OCI-LY7 (cell line): Measurements from ENCODE around the gene CEP95. TPM values are rescaled to one million over a fixed set of nuclear protein-coding genes. Genes with fewer than 3 reads are reported as not detected.

Experiments
- BruUV-seq: library from RNA; stranded (reverse); fragments of 400-500 nt; replicated peaks from 2 replicates; lab custom pipeline; 2021; lab: Mats Ljungman, UMichigan
- CTCF ChIA-PET: fragments of 300-600 bp; sonication (Branson Sonifier 250); formaldehyde crosslinking; loops from one replicate; lab custom pipeline; 2022; ENCODE audit warnings: antibody characterized with exemption; ENCODE audit not compliant: unreplicated experiment; lab: Charles Lee
- POLR2A ChIA-PET: fragments of 300-600 bp; sonication (Branson Sonifier 250); formaldehyde crosslinking; loops from one replicate; lab custom pipeline; 2022; ENCODE audit warnings: antibody characterized with exemption; lab: Charles Lee
- DNase-seq: peaks from one replicate; pipeline ENCODE4 v3.0.0-alpha.2; 2015; ENCODE audit warnings: low spot score
- H2AFZ ChIP-seq: fragments of 200-600 bp; sonication (generic), shearing (Covaris generic); 2 replicates; pipeline ENCODE4 v1.6.1; 2014; ENCODE audit warnings: mild to moderate bottlenecking, antibody characterized with exemption, low read length, moderate library complexity
- H3K27ac ChIP-seq: fragments of 200-600 bp; sonication (generic); 2 replicates; pipeline ENCODE4 v1.5.1; 2014; ENCODE audit warnings: mixed run types, low read depth, mild to moderate bottlenecking, moderate library complexity, low read length, inconsistent platforms; ENCODE audit not compliant: poor library complexity, severe bottlenecking
- H3K36me3 ChIP-seq: fragments of 200-600 bp; sonication (generic); 2 replicates; pipeline ENCODE4 v1.6.1; 2014; ENCODE audit warnings: mild to moderate bottlenecking, antibody characterized with exemption, low read length, moderate library complexity, mixed read lengths; ENCODE audit not compliant: insufficient read depth
- H3K4me1 ChIP-seq: fragments of 200-600 bp; sonication (generic); 2 replicates; pipeline ENCODE4 v1.5.1; 2014; ENCODE audit warnings: mild to moderate bottlenecking, low read length; ENCODE audit not compliant: insufficient read depth, poor library complexity, severe bottlenecking
- H3K4me2 ChIP-seq: fragments of 200-600 bp; sonication (generic); 2 replicates; pipeline ENCODE4 v1.6.1; 2014; ENCODE audit warnings: mild to moderate bottlenecking, low read length
- H3K4me3 ChIP-seq: fragments of 200-600 bp; sonication (generic); 2 replicates; pipeline ENCODE4 v1.5.1; 2014; ENCODE audit warnings: mild to moderate bottlenecking, low read depth, low read length; ENCODE audit not compliant: poor library complexity, severe bottlenecking
- H3K79me2 ChIP-seq: fragments of 200-600 bp; sonication (generic); 2 replicates; pipeline ENCODE4 v1.6.1; 2016; ENCODE audit warnings: low read depth, mild to moderate bottlenecking, low read length, moderate library complexity, mixed read lengths; ENCODE audit not compliant: insufficient read depth
- H3K9me2 ChIP-seq: fragments of 200-600 bp; sonication (generic); 2 replicates; pipeline ENCODE4 v1.6.1; 2016; ENCODE audit warnings: mild to moderate bottlenecking, low read length, mixed read lengths; ENCODE audit not compliant: insufficient read depth
- H3K9me3 ChIP-seq: fragments of 200-600 bp; sonication (generic); 2 replicates; pipeline ENCODE4 v1.6.1; 2014; ENCODE audit warnings: mild to moderate bottlenecking, mixed run types, low read length, mixed read lengths
- H4K20me1 ChIP-seq: fragments of 200-600 bp; sonication (generic); 2 replicates; pipeline ENCODE4 v1.6.1; 2014; ENCODE audit warnings: mild to moderate bottlenecking, antibody characterized with exemption, low read length, moderate library complexity, mixed read lengths; ENCODE audit not compliant: insufficient read depth
- CTCF ChIP-seq: fragments of 200-600 bp; sonication (generic); conservative IDR thresholded peaks from 2 replicates; pipeline ENCODE4 v1.5.1; 2014; ENCODE audit warnings: mild to moderate bottlenecking, antibody characterized with exemption, low read length, moderate library complexity, mixed read lengths
- EZH2phosphoT487 ChIP-seq: fragments of 200-600 bp; sonication (generic); IDR thresholded peaks from 2 replicates; pipeline ENCODE4 v1.6.1; 2018; ENCODE audit warnings: low read depth, borderline replicate concordance, mild to moderate bottlenecking, mixed run types, antibody characterized with exemption, low read length, moderate library complexity, mixed read lengths
- intact Hi-C: fragments of 100-400 bp; cut with micrococcal nuclease; formaldehyde crosslinking; loops from one replicate; pipeline ENCODE4 v1.10.0; 2022; ENCODE audit not compliant: unreplicated experiment
- total RNA-seq, 2 experiments: library from RNA; depleted of rRNA in 1 of 2; stranded (reverse); fragments of >200 nt in 1 of 2; shearing (Covaris generic) in 1 of 2; gene quantifications; 2 replicates each; pipeline ENCODE4 v1.2.3, GENCODE V29; 2014 to 2022

The CEP95 gene
- total RNA-seq, 2 experiments from 2014 or later, result 62.7 to 89.6 TPM

DNA sequence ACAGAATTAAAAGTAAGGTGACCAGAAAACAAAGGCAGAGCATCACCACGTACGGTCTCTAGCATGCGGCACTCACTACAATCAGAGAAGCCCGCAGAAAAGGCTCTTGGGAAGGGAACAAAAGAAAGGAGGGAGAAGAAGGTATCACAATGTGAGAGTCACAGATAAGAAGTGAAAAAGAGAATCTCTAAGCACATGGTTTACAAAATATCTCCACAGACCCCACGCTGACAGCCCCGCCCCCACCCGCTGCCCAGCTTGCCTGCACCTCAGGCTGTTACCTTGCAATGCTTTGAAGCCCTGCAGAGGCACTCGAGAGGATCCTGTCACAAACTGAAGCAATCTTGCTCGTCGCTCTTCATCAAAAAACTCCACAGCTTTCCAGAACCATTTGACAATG, 40.5 kb downstream of the CEP95 start:
- Histone ChIP-seq H3K9me3 (no peaks in the 10 kb centered on the region), H3K36me3 (peaks cover 50% of the 10 kb centered on the region), H3K4me3 (no peak overlapping the region), H3K4me2 (no peak overlapping the region), H3K4me1 (no peaks in the 10 kb centered on the region), H3K27ac (no peak overlapping the region), H2AFZ (no peak overlapping the region), H3K9me2 (no peaks in the 10 kb centered on the region), H3K79me2 (no peaks in the 10 kb centered on the region), H4K20me1 (no peaks in the 10 kb centered on the region)
- intact Hi-C loops, result no loop called here
- BruUV-seq, result no TSS peak
- DNase-seq, result no peak
- CTCF ChIA-PET, result no interaction called here
- TF ChIP-seq CTCF (no peak), EZH2phosphoT487 (no peak)
- POLR2A ChIA-PET, result interaction anchor here (0.7 kb wide), 2 partner anchors 94 to 687 kb away, joined by 3 read pairs; no protein-coding TSS in a partner anchor

GRCh38 chr17:64551461-64551860, 44.7 kb downstream of the CEP95 start:
- Histone ChIP-seq H2AFZ (no peak overlapping the region), H3K4me3 (no peak overlapping the region), H3K9me3 (no peaks in the 10 kb centered on the region), H3K4me1 (no peaks in the 10 kb centered on the region), H3K4me2 (no peak overlapping the region), H4K20me1 (no peaks in the 10 kb centered on the region), H3K79me2 (no peaks in the 10 kb centered on the region), H3K27ac (no peak overlapping the region), H3K9me2 (no peaks in the 10 kb centered on the region), H3K36me3 (peaks cover 33% of the 10 kb centered on the region)
- POLR2A ChIA-PET, result no interaction called here
- TF ChIP-seq CTCF, result no peak
- no peak for TF ChIP-seq EZH2phosphoT487
- no TSS peak for BruUV-seq
- intact Hi-C loops, result no loop called here
- no peak for DNase-seq
- CTCF ChIA-PET, result no interaction called here

GRCh38 chr17:64554028-64554637, 47.4 kb downstream of the CEP95 start:
- no peaks in the 10 kb centered on the region for H3K79me2 ChIP-seq
- no TSS peak for BruUV-seq
- POLR2A ChIA-PET, result no interaction called here
- TF ChIP-seq CTCF, result no peak
- no peak for TF ChIP-seq EZH2phosphoT487
- H3K4me2 ChIP-seq, result no peak overlapping the region
- intact Hi-C loops, result no loop called here
- H3K36me3 ChIP-seq, result peaks cover 27% of the 10 kb centered on the region
- CTCF ChIA-PET, result no interaction called here
- no peak overlapping the region for H3K4me3 ChIP-seq
- H3K9me3 ChIP-seq, result no peaks in the 10 kb centered on the region
- no peaks in the 10 kb centered on the region for H3K4me1 ChIP-seq
- no peaks in the 10 kb centered on the region for H4K20me1 ChIP-seq
- no peak for DNase-seq
- no peak overlapping the region for H3K27ac ChIP-seq
- no peaks in the 10 kb centered on the region for H3K9me2 ChIP-seq
- H2AFZ ChIP-seq, result no peak overlapping the region
